KOPT-K1 (cell line): Measurements from ENCODE around the gene EMID1.

Source experiments
- H3K27ac ChIP-seq: fragments of 200-600 bp; sonication (generic); 2 replicates; pipeline ENCODE4 v1.5.1; 2016; ENCODE audit warnings: antibody characterized with exemption, mild to moderate bottlenecking, low read depth, low read length; ENCODE audit not compliant: poor library complexity, severe bottlenecking
- H3K36me3 ChIP-seq: fragments of 200-600 bp; sonication (generic); 2 replicates; pipeline ENCODE4 v1.5.1; 2017; ENCODE audit warnings: antibody characterized with exemption, mild to moderate bottlenecking, low read length, moderate library complexity; ENCODE audit not compliant: insufficient read depth
- H3K9me3 ChIP-seq: fragments of 200-600 bp; sonication (generic); 2 replicates; pipeline ENCODE4 v1.5.1; 2017; ENCODE audit warnings: antibody characterized with exemption, low read length, mild to moderate bottlenecking; ENCODE audit not compliant: insufficient read depth, poor library complexity, severe bottlenecking

The EMID1 gene

DNA sequence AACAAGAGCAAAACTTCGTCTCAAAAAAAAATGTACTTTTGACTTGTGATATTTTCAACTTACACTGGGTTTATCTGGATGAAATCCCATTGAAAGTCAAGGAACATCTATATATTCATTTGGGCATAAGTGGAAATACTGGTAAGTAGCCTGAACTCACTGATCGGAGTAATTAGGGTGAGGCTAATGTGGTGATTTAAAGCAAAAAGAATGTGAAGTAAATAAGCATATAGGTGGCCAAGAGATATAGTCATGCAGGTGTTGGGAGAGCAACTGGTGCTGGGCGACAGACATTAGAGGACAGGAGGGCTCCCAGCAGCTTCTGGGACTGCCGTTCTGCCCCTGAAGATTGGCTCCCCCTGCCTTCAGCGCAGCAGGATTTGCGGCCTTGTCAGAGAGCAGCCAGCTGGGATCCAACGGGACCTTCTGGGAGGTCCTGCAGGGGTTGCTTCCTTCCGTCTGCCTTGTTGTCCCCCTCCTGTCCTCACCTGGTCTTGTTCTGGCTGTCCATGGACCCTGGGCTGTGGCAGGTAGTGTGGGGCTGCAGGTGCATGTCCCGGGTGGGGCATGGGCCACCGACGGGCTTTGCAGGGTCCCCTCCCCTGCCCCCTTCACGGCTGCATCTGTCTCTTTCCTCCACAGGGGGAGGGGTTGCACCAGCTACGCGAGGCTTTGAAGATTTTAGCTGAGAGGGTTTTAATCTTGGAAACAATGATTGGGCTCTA is 48.0 kb downstream of the EMID1 start:
- peak overlapping the region; percentile 37 for H3K27ac ChIP-seq
- H3K9me3 ChIP-seq: no peaks in the 10 kb centered on the region
- peaks cover 12% of the 10 kb centered on the region; the same call in 1 of the 2 replicates for H3K36me3 ChIP-seq

- Histone ChIP-seq H3K27ac (peak overlapping the region; percentile 37), H3K36me3 (peaks cover 18% of the 10 kb centered on the region), H3K9me3 (no peaks in the 10 kb centered on the region)
Measured at GRCh38 chr22:29254286-29254660, 48.6 kb downstream of the EMID1 start.

GRCh38 chr22:29255064-29255621 is 49.4 kb downstream of the EMID1 start:
- Histone ChIP-seq H3K36me3 (peaks cover 26% of the 10 kb centered on the region), H3K9me3 (no peaks in the 10 kb centered on the region), H3K27ac (peak overlapping the region; percentile 37)

- Histone ChIP-seq H3K9me3 (no peaks in the 10 kb centered on the region), H3K36me3 (peaks cover 35% of the 10 kb centered on the region), H3K27ac (no peak overlapping the region)
Measured at GRCh38 chr22:29256606-29257325, 51.1 kb downstream of the EMID1 start.

GRCh38 chr22:29257751-29258181 is 52.1 kb downstream of the EMID1 start:
- no peaks in the 10 kb centered on the region for H3K9me3 ChIP-seq
- H3K27ac ChIP-seq: no peak overlapping the region
- peaks cover 35% of the 10 kb centered on the region for H3K36me3 ChIP-seq

DNA sequence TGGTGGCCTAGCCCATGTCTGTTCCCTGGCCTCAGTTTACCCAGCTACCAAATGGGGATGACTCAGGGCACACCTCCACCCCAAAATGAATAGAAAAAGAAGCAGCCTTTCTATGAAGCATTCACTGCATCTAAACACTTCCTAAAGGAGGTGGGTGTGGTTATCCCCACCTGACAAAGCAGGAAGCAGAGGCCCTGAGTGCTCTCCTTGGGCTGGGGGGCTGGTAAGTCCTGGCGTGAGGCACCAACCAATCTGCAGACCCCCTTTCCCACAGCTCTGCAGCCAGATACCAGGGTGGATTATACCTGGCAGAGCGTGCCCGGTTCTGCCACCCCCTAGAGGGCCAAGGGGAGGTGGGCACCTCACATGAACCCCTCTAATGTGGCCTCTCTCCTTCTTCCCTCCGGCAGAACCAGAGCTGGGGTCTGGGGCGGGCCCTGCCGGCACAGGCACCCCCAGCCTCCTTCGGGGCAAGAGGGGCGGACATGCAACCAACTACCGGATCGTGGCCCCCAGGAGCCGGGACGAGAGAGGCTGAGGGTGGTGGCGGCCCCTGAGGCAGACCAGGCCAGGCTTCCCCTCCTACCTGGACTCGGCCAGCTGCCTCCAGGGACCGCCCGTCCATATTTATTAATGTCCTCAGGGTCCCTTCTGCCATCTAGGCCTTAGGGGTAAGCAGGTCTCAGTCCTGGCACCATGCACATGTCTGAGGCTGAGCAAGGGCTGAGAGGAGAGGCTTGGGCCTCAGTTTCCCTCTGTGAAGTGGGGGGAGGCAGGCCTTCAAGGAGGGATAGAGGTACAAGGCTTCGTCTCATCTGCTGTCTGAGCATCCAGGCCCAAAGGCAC is 52.9 kb downstream of the EMID1 start:
- Histone ChIP-seq H3K27ac (no peak overlapping the region), H3K9me3 (no peaks in the 10 kb centered on the region), H3K36me3 (peaks cover 38% of the 10 kb centered on the region)

DNA sequence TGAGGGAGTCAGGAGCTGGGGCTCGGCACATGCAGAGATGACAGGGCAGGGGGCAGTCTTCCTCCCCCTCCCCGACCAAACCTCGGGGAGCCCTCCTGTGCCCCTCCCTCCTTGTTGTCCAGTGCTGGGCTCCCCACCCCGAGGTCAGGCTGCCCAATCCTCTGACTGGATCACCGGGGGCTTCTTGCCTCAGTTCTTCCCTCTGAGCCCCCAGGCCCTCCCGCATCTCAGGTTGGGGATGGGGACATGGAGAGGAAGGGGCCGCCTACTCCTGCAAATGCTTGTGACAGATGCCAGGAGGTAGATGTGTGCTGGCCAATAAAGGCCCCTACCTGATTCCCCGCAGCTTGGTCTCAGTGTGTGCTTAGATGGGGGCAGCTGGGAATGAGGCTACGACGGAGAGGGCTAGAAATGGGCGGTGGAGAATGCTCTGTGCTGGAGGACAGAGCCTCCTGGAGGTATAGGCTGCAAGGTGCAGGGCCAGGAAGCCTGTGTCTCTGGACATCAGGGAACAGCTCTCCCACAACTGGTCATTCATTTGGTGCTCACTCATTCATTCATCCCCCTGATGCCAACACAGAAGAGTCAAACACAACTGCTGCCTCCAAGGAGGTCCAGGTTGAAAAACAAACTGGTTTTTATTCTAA is 53.7 kb downstream of the EMID1 start:
- Histone ChIP-seq H3K9me3 (no peaks in the 10 kb centered on the region), H3K36me3 (peaks cover 45% of the 10 kb centered on the region), H3K27ac (no peak overlapping the region)

GRCh38 chr22:29260031-29260560 is 54.4 kb downstream of the EMID1 start:
- H3K9me3 ChIP-seq: no peaks in the 10 kb centered on the region
- H3K36me3 ChIP-seq: peaks cover 51% of the 10 kb centered on the region
- no peak overlapping the region for H3K27ac ChIP-seq

DNA sequence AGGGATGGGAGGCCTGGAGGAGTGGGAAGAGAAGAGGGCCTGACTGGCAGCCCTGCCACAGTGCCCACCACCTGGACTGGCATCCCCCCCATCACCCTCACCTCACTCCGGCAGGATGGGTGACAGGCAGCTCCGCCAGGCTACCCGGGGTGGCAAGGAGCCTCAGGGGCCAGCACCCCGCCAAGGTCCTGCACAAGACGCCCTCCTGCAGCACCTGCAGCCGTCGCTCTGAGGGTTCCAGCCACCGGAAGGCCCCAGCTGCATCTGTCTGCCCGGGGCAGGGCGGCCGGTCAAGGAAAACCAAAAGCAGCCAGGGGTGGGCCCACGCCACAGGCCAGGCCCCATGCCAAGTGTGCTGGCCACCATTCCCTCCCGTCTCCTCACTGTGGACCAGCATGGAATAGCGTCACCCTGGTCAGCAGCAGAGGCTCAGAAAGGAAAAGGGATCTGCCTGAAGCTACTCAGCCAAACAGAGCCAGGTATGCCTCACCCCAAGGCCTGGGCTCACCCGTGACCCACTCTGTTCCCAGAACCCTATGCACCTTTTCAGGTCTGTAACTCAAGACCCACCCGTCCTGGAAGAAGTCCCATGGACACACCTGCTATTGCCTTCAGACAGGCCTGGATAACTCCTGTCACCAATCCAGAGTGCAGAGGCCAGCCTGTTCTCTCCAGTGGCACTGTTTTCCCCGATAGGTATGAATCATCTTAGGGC is 55.1 kb downstream of the EMID1 start:
- peaks cover 58% of the 10 kb centered on the region for H3K36me3 ChIP-seq
- H3K9me3 ChIP-seq: no peaks in the 10 kb centered on the region
- H3K27ac ChIP-seq: no peak overlapping the region

- Histone ChIP-seq H3K27ac (no peak overlapping the region), H3K36me3 (peaks cover 50% of the 10 kb centered on the region), H3K9me3 (no peaks in the 10 kb centered on the region)
Measured at GRCh38 chr22:29263791-29264276, 58.1 kb downstream of the EMID1 start.

DNA sequence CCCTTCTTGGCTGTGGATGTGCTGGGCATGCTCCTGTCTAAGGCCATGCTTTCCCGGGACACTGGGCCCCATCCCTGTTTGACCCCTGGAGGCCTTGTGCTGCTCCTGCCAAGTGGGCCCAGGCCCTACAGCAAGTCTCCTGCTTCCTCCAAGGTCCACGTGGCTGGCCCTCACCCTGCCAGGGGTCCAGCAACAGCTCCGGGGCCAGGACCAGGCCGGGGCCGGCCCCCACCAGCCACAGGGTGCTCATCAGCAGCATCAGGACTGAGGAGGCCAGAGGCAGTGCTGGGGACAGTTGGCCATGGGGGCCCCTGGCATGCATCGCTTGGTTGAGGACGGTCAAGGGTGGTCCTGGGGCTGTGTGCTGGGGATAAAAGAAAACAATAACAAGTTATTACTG is 59.6 kb downstream of the EMID1 start:
- H3K27ac ChIP-seq: no peak overlapping the region
- peaks cover 47% of the 10 kb centered on the region for H3K36me3 ChIP-seq

DNA sequence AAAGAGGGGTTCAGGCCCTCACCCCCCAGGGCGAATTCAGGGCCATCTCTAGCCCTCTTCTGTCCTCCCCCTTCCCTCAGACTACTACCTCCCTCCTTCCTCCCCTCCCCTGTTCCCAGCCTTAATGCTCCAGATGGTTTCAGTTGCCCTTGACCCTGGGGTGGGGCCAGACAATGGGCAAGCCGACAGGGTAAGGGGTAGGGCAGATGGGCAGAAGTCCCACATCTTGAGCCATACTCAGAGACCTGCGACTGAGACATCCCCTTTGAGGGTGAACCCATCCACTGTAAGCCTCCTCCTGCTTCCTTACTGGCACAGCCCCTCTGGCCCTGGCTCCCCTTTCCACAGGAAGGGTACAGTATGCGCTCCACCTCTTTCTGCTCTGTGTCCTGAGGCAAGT is 60.2 kb downstream of the EMID1 start:
- peak overlapping the region; percentile 98 for H3K27ac ChIP-seq
- no peaks in the 10 kb centered on the region for H3K9me3 ChIP-seq
- H3K36me3 ChIP-seq: peaks cover 47% of the 10 kb centered on the region

More for the DNA sequence above, 59.6 kb downstream of the EMID1 start:
- no peaks in the 10 kb centered on the region for H3K9me3 ChIP-seq

DNA sequence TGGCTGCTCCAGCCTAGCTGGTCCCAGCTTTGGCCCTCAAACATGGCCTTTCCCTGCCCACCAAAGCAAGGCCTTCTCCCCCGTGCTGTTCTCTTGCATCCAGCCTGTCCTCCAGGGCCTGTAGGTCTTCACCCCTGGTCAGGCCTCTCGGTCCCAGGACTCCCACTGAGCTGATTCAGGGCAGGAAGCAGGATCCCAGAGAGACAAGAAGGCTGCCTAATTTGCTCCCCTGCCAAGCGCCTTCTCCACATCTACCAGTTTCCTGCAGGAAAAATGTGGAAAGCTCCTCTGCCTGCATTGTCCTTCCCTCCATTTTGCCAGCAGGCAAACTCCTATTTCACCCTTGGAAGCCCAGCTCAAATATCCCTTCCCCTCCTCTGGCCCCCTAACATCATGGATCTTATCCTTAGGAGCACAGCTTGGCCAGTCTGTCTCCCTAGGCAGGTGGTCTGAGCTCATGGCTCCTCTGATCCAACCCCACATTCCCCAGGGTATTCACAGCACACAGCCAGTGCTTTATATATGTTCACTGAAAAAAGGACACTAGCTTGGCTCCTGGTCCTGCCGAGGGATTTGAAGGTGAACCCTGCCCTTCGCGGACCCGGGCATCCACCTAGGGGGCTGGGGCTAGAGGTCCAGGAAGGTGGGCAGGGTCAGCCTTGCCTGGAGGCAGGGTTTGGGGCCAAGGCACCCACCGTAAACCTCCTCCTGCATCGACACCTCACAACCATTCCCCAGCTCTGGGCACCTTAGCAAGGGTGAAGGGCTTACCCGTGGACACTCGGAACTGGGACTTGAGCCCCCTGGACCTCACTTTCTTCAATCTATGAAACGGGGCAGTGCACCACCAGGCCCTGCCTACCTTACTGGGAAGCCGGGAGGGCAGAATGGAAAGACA is 61.1 kb downstream of the EMID1 start:
- H3K36me3 ChIP-seq: peaks cover 55% of the 10 kb centered on the region
- H3K27ac ChIP-seq: peak overlapping the region; percentile 98
- no peaks in the 10 kb centered on the region for H3K9me3 ChIP-seq
